HEK293T (cell line): ENCODE data around the gene E2F6.
A peak's percentile ranks its signal among the peaks of the same experiment; 100 is the strongest.

Experiments used
- CTCF ChIA-PET: fragments of 350-600 bp; formaldehyde crosslinking; extraction: SDS; loops from one replicate; lab custom pipeline; 2021; ENCODE audit warnings: antibody characterized with exemption, inconsistent platforms; lab: Yijun Ruan, JAX
- POLR2A ChIA-PET: fragments of 350-600 bp; formaldehyde crosslinking; extraction: SDS; loops from one replicate; lab custom pipeline; 2020; ENCODE audit warnings: antibody characterized with exemption, inconsistent platforms; lab: Yijun Ruan, JAX
- DNase-seq: peaks from one replicate; pipeline ENCODE4 v3.0.0; 2012; ENCODE audit warnings: mixed read lengths; ENCODE audit errors: extremely low spot score
- ARNT ChIP-seq: fragments of 450-650 bp; IDR thresholded peaks from 2 replicates; pipeline ENCODE4 v1.6.1; 2017; ENCODE audit warnings: mild to moderate bottlenecking
- BHLHE40 ChIP-seq: fragments of 450-650 bp; IDR thresholded peaks from 2 replicates; pipeline ENCODE4 v1.6.1; 2016; ENCODE audit warnings: mild to moderate bottlenecking, moderate library complexity, borderline replicate concordance
- CTBP1 ChIP-seq: fragments of 450-650 bp; IDR thresholded peaks from 2 replicates; pipeline ENCODE4 v1.6.1; 2016; ENCODE audit warnings: borderline replicate concordance
- ELF4 ChIP-seq: fragments of 450-650 bp; IDR thresholded peaks from 2 replicates; pipeline ENCODE4 v1.6.1; 2017; ENCODE audit warnings: antibody characterized with exemption
- FOXA1 ChIP-seq: fragments of 450-650 bp; IDR thresholded peaks from 2 replicates; pipeline ENCODE4 v1.6.1; 2016; ENCODE audit warnings: mild to moderate bottlenecking
- FOXK2 ChIP-seq: fragments of 450-650 bp; IDR thresholded peaks from 2 replicates; pipeline ENCODE4 v1.6.1; 2016; ENCODE audit warnings: mild to moderate bottlenecking
- FOXM1 ChIP-seq: fragments of 450-650 bp; IDR thresholded peaks from 2 replicates; pipeline ENCODE4 v1.6.1; 2017; ENCODE audit warnings: mild to moderate bottlenecking, borderline replicate concordance
- HDGF ChIP-seq: fragments of 450-650 bp; IDR thresholded peaks from 2 replicates; pipeline ENCODE4 v1.6.1; 2017; ENCODE audit warnings: antibody characterized with exemption, borderline replicate concordance
- L3MBTL2 ChIP-seq: fragments of 450-650 bp; conservative IDR thresholded peaks from 2 replicates; pipeline ENCODE4 v1.6.1; 2016; ENCODE audit warnings: mild to moderate bottlenecking
- LEF1 ChIP-seq: fragments of 450-650 bp; IDR thresholded peaks from 2 replicates; pipeline ENCODE4 v1.6.1; 2017; ENCODE audit warnings: mild to moderate bottlenecking, borderline replicate concordance
- NFRKB ChIP-seq: fragments of 450-650 bp; IDR thresholded peaks from 2 replicates; pipeline ENCODE4 v1.6.1; 2016; ENCODE audit warnings: mild to moderate bottlenecking, moderate library complexity
- SUZ12 ChIP-seq: fragments of 450-650 bp; IDR thresholded peaks from 2 replicates; pipeline ENCODE4 v1.6.1; 2016; ENCODE audit warnings: mild to moderate bottlenecking
- TARDBP ChIP-seq: fragments of 450-650 bp; IDR thresholded peaks from 2 replicates; pipeline ENCODE4 v1.6.1; 2016
- ZNF384 ChIP-seq: fragments of 450-650 bp; IDR thresholded peaks from 2 replicates; pipeline ENCODE4 v1.6.1; 2016
- TF ChIP-seq, protein P1 (sequence below): fragments of 450-650 bp; IDR thresholded peaks from 2 replicates; pipeline ENCODE4 v1.6.1; 2016

E2F6 gene

DNA sequence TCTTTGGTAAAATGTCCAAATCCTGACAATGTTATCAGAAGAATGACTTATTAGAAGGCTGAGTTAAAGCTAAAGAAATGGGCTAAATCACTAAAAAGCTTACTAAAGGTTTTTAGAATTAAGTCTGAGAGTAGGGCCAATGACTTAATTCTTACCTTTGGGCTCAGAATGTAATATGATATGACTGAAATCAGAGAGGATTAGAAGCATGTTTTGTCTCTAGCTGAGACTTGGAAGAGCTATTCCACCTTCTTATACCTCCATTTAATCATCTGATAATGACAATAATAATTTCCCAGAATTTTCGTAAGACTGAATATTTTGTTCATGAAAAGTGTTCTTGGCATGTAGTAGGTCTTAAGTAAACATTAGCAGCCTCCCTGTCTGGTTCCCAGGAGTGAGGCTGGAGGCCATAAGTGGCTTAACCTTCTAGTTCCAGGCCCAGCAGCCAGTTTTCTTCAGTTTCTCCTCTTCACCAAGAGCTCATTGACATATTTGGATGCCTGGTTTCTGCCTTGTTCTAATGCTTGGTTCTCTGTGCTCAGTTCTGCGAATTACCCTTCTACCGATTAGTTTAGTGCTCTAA is 25.5 kb upstream of the E2F6 start:
- TF ChIP-seq CTBP1 (no peak), HDGF (no peak), LEF1 (no peak), FOXA1 (no peak), FOXM1 (no peak), ARNT (no peak), ZNF384 (no peak), ELF4 (no peak), BHLHE40 (no peak), SUZ12 (no peak), NFRKB (no peak), L3MBTL2 (no peak), TARDBP (no peak)
- TF ChIP-seq, protein P1, sequence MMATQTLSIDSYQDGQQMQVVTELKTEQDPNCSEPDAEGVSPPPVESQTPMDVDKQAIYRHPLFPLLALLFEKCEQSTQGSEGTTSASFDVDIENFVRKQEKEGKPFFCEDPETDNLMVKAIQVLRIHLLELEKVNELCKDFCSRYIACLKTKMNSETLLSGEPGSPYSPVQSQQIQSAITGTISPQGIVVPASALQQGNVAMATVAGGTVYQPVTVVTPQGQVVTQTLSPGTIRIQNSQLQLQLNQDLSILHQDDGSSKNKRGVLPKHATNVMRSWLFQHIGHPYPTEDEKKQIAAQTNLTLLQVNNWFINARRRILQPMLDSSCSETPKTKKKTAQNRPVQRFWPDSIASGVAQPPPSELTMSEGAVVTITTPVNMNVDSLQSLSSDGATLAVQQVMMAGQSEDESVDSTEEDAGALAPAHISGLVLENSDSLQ, result no peak
- ChIA-PET POLR2A (no interaction called here), CTCF (interaction anchor here (1.0 to 1.5 kb wide), 3 partner anchors 14 to 93 kb away, joined by 3 to 9 read pairs (median 4); no protein-coding TSS in a partner anchor)
- DNase-seq, result no peak

DNA sequence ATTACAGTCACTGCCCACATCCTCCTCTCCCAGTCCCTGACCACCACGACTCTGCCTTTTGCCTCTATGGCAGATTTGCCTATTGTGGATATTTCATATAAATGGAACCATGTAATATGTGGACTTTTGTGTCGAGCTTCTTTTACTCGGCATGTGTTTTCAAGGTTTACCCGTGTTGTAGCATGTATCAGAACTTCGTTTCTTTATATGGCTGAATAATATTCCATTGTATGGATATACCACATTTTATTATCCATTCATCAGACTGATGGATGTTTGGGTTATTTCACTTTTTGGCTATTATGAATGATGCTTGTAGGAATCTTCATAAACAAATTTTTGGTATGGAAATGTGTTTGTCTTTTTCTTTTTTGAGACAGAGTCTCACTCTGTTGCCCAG is 24.2 kb upstream of the E2F6 start:
- CTCF ChIA-PET, result interaction anchor here (1.5 kb wide), 1 partner anchor 92 kb away, joined by 9 read pairs; no protein-coding TSS in a partner anchor
- TF ChIP-seq FOXM1 (no peak), FOXA1 (no peak), HDGF (no peak), FOXK2 (no peak), ARNT (no peak), NFRKB (no peak)
- POLR2A ChIA-PET, result no interaction called here
- DNase-seq, result no peak

DNA sequence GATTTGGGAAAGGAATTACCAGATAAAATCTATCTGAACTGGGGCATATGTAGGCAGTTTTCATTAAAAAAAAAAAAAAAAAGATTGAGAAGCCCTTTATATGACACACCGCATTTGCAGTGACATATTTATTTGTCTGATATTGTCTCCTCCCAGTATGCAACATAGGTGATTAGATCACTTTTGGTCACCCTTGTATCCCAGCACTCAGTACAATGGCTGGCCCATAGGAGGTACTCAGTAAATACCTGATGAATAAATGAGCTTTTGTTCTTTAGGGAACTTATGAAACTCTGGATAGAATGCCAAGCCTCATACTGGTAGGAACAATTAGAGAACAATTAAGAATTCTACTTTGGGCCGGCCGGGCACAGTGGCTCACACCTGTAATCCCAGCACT is 22.8 kb upstream of the E2F6 start:
- CTCF ChIA-PET, result no interaction called here
- POLR2A ChIA-PET, result no interaction called here
- DNase-seq, result no peak
- TF ChIP-seq SUZ12, result no peak
- no peak for TF ChIP-seq ZNF384
- no peak for TF ChIP-seq ELF4
- TF ChIP-seq FOXA1, result no peak
- TF ChIP-seq, protein P1, result peak; percentile 86

DNA sequence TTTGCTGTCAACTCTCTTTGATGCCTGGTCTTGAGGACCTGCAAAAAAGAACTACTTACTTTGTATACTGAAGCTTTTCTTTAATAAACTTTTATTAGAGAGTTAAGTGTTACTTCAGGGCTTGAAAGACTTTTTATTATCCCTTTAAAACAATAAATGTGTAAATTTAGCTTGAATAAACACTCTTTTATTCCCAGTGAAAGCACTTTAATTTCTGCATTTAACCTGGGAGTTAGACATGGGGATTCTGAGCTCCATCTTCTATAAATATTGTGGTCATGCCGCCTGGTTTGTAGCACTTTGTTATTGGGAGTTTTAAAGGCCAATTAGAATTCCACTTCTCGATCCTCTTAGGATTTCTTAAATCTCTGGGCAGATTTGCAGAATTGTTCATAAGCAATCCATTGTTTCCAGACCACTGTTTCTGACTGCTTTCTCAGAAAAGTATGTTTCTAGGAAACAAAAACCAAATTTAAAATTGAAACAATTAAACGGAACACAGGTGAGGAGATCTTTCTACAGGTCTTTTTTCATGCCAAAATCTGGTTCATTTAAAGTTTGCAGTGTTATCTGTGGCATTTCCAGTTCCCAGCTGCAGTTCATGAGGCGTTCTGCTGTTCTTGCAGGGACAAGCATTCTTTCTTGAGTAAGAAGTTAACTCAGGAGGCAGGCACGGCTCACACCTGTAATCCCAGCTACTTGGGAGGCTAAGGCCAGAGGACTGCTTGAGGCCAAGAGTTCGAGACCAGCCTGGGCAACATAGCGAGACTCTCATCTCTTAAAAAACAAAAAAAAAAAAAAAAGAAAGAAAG is 18.1 kb upstream of the E2F6 start:
- DNase-seq, result no peak
- ChIA-PET CTCF (interaction anchor here (0.7 to 1.6 kb wide), 3 partner anchors 18 to 100 kb away, joined by 3 to 10 read pairs (median 5); no protein-coding TSS in a partner anchor), POLR2A (interaction anchor here (0.7 kb wide), 1 partner anchor 99 kb away, joined by 3 read pairs; no protein-coding TSS in a partner anchor)
- TF ChIP-seq, protein P1, result peak; percentile 62
- TF ChIP-seq SUZ12, result no peak
- TF ChIP-seq CTBP1, result peak; percentile 56; the same call in 1 of the 2 replicates
- no peak for TF ChIP-seq FOXM1
- no peak for TF ChIP-seq TARDBP
- TF ChIP-seq HDGF, result no peak
- no peak for TF ChIP-seq L3MBTL2
- no peak; the same call in 1 of the 2 replicates for TF ChIP-seq LEF1
- peak; percentile 60; the same call in 1 of the 2 replicates for TF ChIP-seq FOXA1
- TF ChIP-seq BHLHE40, result no peak

DNA sequence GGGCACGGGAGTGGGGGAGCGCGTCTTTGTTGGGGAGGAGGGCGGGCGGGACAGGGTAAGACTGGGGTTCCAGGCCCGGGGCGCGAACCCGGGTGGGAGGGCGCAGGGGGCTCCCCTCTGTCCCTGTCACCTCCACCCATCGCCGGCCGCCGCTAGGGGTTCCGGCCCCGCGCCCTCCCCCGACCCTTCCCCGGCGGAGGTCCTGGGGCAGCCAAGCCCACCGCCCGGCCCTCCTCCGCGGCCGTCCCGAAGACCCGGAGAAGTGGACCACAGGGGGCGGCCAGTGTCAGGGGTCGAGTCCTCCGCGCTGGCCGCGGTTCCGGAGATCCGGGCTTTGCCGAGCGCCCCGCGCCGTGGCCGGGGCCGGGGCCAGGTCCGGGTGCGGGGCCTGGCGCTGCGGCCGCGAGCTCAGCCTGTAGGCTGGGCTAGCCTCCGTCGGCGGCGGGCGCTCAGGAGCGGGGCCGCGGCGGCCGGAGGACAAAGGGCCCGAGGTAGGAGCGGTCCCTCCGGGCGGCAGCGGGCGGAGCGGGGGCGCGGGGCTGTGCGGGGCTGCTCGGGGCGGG is 16.6 kb upstream of the E2F6 start:
- ChIA-PET CTCF (interaction anchor here (6.6 kb wide), 1 partner anchor 100 kb away, joined by 84 read pairs; no protein-coding TSS in a partner anchor), POLR2A (interaction anchor here (0.7 kb wide), 1 partner anchor 97 kb away, joined by 3 read pairs; no protein-coding TSS in a partner anchor)
- TF ChIP-seq ARNT, result 0 out of 2 replicates have a peak, but pooled peaks have one; percentile 17
- TF ChIP-seq LEF1, result 0 out of 2 replicates have a peak, but pooled peaks have one; percentile 27
- TF ChIP-seq FOXA1, result no peak
- DNase-seq, result peak; percentile 43

DNA sequence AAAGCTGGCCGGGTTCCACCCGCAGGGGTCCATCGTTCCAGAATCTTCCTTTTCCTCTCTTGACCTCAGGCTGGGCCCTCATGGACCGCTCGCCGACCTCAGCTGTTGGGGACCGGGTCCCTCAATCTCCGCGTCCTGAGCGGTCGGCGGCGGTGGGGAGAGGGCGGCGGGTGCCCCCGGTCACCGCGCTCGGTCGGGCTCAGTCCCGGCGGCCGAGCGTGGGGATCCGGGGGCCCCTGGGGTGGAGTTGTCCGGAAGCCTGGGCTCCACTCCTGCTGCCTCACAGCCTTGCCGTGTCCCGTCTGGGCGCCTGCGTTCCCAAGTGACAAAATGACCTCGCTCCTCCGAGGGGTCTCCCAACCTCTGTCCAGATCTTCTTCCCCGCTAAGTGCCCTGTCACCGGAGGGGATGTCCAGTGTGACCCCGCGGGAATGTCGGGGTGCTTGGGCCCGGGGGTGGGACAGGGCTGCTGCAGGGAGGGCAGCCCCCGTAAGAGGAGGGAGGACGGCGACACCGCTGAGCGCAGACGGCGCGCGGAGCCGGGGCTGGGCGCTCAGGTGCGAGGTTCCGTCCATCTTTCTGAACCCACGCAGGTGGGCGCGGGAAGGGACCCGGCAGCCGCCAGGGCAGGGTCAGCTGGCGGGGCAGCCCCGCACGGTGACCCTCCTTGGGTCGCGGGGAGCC is 16.0 kb upstream of the E2F6 start:
- no peak for TF ChIP-seq FOXM1
- TF ChIP-seq FOXA1, result no peak
- TF ChIP-seq HDGF, result no peak
- no peak for TF ChIP-seq FOXK2
- TF ChIP-seq LEF1, result no peak
- no peak for TF ChIP-seq ELF4
- ChIA-PET POLR2A (interaction anchor here (0.7 kb wide), 1 partner anchor 98 kb away, joined by 3 read pairs; no protein-coding TSS in a partner anchor), CTCF (interaction anchor here (6.6 kb wide), 1 partner anchor 100 kb away, joined by 84 read pairs; no protein-coding TSS in a partner anchor)
- DNase-seq, result no peak
